GM19035 (cell line): Measurements from ENCODE around the gene GRB10.

Source experiments
- ATAC-seq: cut with Tn5 transposase; IDR thresholded peaks from one replicate; pipeline ENCODE4 v1.9.1; 2021; ENCODE audit not compliant: unreplicated experiment

GRB10 gene

DNA sequence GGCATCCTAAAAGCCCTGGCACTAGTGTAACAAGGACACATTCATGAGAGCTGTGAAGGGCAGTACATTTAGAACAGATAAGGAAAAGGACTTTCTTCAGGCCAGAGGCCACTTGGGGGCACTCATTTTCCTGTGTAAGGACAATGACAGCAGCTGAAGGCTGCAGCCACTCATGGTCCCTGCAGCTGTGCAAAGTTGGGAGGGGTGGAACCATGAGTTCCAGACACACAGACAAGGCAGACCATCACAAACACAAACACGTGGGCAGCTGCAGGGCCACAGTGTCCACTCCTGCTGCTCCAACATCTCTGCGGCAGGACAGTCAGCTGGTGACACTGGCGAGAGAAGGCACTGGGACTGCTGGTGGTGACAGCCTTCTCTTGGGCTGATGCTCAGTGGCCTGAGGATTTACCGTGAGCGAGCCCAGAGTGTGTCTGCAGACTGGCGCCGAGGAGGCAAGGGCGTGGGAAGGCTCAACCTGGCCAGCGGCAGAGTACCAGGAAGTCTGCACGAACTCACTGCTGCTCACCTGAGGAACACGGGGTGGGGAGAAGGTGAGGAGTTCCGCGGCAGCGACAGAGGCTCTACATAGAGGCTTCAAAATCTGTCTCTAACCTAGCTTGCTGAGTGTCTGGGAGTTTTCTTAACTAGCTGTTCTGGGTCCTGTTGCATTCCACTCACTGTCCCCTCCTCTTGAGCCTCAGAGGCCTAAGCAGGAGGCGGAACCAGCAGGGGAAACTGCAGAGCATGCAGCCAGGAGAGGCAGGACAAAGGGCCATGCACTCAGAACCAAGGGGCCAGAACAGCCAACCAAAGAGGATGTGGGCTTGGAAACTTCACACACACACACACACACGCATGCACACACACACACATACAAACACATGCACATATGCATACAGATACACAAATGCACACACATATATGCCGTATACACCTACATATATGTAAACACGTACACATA, 141.0 kb downstream of the GRB10 start:
- ATAC-seq, result no peak

DNA sequence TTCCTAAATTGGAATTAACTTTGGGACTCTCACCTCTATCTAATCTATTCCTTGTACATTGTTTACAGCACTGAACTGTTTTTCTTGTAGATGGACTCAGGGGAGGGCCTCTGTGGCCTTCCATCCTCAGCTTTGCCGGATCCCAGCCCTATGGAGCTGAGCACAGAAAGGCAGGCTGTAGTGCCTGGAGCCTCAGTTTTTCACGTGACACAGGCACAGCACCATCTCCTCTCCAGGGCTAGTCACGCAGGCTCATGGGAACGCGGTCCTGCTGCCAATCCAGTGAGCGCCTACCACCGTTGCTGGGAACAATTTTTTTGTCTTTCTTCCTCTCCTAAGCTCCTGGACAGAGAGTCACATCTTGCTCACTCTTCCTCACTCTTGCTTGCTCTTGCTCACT, 141.9 kb downstream of the GRB10 start:
- no peak for ATAC-seq

DNA sequence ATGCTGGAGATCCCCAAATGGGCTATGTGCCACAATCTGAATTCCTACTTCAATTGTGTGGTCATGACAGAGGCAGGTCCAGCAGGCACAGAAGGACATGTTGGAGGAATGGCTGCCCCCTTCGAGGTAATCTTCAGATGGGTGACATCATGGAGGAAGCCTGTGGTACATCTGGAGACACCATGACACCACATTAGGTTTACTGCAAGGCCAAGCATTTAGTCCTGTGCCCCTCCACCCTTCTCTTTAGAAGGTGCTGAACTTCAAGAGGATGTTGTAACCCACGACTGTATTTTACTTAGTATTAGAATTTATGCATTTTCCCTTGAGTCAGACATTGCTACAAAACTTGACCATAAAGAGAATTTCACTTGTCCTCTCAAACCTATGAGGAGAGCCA, 142.4 kb downstream of the GRB10 start:
- no peak for ATAC-seq

- no peak for ATAC-seq
These were observed 144.7 kb downstream of the GRB10 start for GRCh38 chr7:50637725-50638643.

- ATAC-seq, result no peak
These were observed 148.3 kb downstream of the GRB10 start for GRCh38 chr7:50634378-50634777.

DNA sequence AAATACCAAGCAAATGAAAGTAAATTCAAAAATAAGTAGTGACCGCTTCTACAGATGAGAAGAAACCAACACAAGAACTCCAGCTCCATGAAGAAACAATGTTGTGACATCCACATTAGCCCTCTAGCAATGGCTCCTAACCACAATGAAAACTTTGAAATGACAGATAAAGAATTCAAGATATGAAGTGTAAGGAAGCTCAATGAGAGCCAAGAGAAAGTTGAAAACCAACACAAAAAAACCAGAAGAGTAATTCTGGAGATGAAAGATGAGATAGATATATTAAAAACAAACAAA, 149.3 kb downstream of the GRB10 start:
- no peak for ATAC-seq

- peak; percentile 77 for ATAC-seq
These were observed 149.9 kb downstream of the GRB10 start for GRCh38 chr7:50632561-50633413.

- ATAC-seq, result no peak
These were observed 151.1 kb downstream of the GRB10 start for GRCh38 chr7:50631639-50632038.

GRCh38 chr7:50631100-50631499, 151.6 kb downstream of the GRB10 start:
- ATAC-seq, result no peak

DNA sequence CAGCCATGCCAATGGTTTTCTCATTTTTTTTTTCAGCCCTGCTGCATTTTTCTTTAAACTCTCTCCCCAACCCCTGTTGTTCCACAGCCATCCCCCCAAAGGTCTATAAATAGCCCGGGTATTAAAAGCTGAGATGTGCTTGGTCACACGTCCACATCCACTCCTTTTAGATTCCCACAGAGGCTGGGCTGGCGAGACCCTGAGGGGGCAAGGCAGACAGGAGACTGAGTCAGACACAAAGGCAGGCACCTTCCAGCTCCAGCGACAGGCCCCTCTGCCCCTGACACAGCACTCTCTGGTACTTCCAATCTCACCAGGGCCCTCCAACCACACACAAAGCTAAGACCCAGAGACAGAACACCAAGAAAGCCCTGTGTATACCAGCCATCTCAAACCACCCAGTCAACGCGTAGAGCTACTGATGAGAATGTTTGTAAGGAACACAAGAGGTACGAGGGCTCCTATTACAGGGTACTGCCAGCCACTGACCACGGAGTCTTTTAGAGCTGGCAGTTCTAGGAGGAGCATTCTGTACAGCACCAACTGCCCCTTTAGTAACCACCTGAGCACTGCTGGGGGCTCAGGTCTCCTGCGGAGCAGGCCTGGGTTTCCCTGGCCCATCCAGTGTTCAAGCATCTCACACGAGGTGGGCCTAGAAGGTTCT, 153.3 kb downstream of the GRB10 start:
- no peak for ATAC-seq

DNA sequence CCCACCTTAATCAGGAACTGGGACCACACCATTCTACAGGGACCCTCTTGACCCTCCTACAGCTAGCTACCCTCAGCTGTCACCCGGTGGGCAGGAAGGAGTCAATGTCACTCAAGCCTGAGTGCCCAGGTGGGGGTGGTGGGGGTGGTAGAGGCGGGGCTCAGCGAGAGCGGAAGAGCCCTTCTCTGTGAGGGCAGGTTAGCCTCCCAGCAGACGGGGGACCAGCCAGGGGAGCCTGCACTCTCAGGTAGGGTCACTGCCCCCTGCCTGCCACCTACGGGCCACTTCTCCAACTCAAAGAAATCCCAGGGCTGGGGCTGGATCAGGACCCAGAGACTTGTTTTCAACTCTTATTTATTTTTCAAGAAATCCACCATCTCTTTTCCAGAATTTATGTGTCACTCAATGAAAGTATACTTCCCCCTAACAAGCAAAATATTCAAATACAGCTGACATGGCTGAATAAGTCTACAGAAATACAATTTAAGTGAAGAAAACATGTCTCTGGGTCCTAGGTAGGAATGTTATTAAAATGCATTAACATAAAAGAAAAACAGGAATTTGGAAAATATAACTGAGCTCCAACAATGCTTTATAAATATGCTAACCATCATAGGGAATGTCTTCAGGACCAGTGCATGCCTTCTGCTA, 154.1 kb downstream of the GRB10 start:
- no peak for ATAC-seq

DNA sequence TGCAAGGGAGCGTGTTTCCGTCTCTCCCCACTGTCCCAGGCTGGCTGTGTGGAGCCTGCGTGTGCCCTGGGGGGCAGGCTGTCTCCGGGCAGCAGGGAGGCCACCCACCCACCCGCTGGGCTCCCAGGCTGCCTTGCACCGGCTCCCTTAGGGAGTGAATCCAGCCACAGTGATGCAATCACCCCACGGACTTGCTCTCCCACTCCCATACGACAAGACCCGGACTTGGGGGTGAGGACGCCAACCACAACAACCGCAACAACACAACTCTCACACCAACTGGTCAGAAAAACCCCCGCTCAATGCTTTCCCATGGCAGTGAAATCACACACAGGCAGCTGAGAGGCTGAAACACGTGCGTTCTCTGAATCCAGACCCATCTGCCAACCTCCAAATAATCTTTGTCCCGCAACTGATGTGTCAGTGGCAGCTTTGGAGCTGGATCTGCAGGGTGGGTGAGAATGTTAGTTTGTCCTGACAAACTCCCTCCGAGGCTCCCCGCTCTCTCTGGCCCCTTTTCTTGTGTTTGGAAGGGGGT, 154.8 kb downstream of the GRB10 start:
- ATAC-seq, result no peak

- no peak for ATAC-seq
These were observed 156.4 kb downstream of the GRB10 start for GRCh38 chr7:50626286-50626685.

DNA sequence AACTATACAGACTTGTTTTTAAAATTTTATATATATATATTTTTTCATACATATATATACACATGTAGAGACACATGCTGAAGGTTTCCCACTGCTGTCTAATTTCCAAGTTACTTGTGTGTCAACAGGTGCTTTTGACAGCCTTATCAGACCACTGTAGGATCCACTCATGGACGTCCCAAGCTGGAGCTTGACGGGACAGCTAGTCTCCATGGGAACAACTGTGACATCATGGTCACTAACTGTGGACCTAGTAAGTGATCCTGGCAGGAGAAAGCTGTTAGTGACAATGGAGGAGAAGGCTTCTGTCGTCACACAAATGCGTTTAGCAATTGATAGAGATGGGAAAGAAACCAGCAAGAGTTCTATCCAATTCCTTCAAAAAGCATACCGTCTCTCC, 157.3 kb downstream of the GRB10 start:
- no peak for ATAC-seq

DNA sequence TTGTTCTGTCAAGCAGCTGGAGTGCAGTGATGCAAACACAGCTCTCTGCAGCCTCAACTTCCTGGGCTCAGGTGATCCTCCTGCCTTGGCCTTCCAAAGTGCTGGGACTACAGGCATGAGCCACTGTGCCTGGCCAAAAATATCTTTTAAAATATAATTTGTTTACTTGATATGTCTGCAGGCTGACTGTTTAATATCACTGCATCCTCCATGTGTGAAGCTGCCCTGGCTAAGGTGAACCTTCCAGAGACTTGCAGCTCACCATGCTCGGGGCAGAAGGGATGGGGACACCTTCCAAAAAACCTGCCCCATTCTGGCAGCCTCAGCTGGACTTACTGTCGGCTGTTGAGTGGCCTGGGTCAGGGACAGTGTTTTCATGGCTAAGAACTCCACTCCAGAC, 159.9 kb downstream of the GRB10 start:
- no peak for ATAC-seq

DNA sequence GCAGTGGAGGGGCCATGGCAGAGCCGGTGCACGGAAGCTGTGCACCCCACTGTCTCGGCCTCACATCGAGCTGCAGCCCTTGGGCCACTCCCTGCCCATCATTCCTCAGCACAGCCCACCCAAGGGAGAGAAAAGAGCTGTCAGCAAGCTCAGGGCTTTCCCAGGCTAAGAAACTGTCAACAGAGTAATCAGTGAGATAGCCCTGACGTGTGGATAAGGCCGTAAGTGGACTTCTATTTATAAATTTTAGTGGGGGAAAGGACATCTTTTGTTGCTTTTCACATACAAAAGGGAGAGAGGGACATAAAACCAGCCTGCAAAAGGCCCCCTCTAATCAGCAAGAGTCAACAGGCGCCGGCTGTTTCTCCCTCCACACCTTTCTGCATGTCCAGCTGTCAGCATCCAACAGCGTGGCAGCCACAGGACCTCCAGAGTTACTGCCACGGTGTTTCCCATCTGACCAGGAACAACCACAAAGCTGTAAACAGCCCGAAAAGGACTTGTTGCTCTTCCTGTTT, 160.7 kb downstream of the GRB10 start:
- ATAC-seq, result no peak

GRCh38 chr7:50621206-50621605, 161.5 kb downstream of the GRB10 start:
- ATAC-seq, result no peak

GRCh38 chr7:50620433-50620832, 162.3 kb downstream of the GRB10 start:
- ATAC-seq, result no peak

DNA sequence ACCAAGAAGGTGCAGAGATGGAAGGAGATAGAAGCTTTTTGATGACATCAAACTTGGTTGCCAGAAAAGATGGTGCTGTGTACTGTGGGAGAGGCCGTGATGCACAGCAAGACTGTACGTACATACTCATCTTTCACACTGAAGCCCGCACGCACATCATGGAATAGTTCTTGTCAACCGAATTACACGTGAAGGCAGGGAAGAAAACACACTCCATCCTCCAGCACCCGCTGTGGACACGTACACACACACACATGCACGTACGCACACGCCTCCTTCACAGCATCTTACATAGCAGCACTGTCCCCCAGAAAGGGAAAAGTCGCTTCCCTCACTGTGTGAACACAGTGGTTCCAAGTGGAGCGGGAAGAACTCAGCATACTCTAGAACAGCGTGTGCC, 163.0 kb downstream of the GRB10 start:
- no peak for ATAC-seq

DNA sequence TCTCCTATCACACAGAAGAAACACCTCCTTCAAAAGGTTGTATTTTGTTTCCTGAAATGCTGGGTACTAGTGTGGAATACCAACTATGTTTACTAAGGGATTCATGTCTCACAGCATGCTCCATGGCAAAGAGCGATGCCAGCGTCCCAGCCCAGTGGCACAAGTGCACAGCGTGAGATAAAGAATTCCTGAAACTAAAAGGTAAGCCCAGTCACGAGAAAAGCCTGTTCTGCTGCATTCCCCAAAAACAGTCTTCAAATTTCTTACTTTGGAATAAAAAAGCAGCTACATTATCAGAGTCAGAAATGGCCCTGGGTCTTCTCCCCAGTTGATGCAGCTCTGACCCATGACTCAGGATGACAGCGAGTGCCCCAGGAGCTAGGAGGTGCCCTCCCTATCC, 164.4 kb downstream of the GRB10 start:
- ATAC-seq, result no peak
